Peyer's patch (tissue), 4 donors: ENCODE measurements around the gene CPAMD8.

Source experiments
- POLR2A ChIP-seq, 2 donors: fragments of 450-650 bp; IDR thresholded peaks; one replicate each; pipeline ENCODE4 v1.5.1; 2017; ENCODE audit warnings: antibody characterized with exemption in 2 of 2, mild to moderate bottlenecking in 2 of 2, moderate library complexity in 2 of 2
- TF ChIP-seq, protein P1 (sequence below), 6 experiments: fragments of 450-650 bp in 4 of 6; fragments of 200-600 bp in 2 of 6; sonication (generic) in 1 of 6; IDR thresholded peaks; one replicate each; pipeline ENCODE4 v1.5.1; 2017 to 2019; ENCODE audit warnings: antibody characterized with exemption in 6 of 6, mild to moderate bottlenecking in 3 of 6, moderate library complexity in 1 of 6

GRCh38 chr19:16945762-16946465, 80.7 kb downstream of the CPAMD8 start:
- no peak for TF ChIP-seq POLR2A (IDR thresholded peaks at IDR 0.05)
- TF ChIP-seq, protein P1, sequence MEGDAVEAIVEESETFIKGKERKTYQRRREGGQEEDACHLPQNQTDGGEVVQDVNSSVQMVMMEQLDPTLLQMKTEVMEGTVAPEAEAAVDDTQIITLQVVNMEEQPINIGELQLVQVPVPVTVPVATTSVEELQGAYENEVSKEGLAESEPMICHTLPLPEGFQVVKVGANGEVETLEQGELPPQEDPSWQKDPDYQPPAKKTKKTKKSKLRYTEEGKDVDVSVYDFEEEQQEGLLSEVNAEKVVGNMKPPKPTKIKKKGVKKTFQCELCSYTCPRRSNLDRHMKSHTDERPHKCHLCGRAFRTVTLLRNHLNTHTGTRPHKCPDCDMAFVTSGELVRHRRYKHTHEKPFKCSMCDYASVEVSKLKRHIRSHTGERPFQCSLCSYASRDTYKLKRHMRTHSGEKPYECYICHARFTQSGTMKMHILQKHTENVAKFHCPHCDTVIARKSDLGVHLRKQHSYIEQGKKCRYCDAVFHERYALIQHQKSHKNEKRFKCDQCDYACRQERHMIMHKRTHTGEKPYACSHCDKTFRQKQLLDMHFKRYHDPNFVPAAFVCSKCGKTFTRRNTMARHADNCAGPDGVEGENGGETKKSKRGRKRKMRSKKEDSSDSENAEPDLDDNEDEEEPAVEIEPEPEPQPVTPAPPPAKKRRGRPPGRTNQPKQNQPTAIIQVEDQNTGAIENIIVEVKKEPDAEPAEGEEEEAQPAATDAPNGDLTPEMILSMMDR (IDR thresholded peaks at IDR 0.05) = no peak
